ENCODE measurements around the gene GCDH.

Gene GCDH

GRCh38 chr19:12864721-12865715, 25.9 kb upstream of the GCDH start:
- Histone ChIP-seq H3K27ac (ENCODE audit: low read depth, low read length) (no peak overlapping the region), H3K27me3 (ENCODE audit: control insufficient read depth, insufficient read depth, low read length) (no peaks in the 10 kb centered on the region), H3K9ac (ENCODE audit: low read length) (no peak overlapping the region), H3K4me3 (ENCODE audit: low read length) (no peak overlapping the region), H3K36me3 (ENCODE audit: control insufficient read depth, insufficient read depth, low read length) (no peaks in the 10 kb centered on the region), H3K4me1 (ENCODE audit: control insufficient read depth, insufficient read depth, low read length) (peaks cover 2% of the 10 kb centered on the region)

- Histone ChIP-seq H3K27me3 (ENCODE audit: control insufficient read depth, insufficient read depth, low read length) (no peaks in the 10 kb centered on the region), H3K4me3 (ENCODE audit: low read length) (no peak overlapping the region), H3K27ac (ENCODE audit: low read depth, low read length) (no peak overlapping the region), H3K4me1 (ENCODE audit: control insufficient read depth, insufficient read depth, low read length) (peaks cover 2% of the 10 kb centered on the region), H3K36me3 (ENCODE audit: control insufficient read depth, insufficient read depth, low read length) (no peaks in the 10 kb centered on the region), H3K9ac (ENCODE audit: low read length) (no peak overlapping the region)
Measured at GRCh38 chr19:12865746-12866415, 25.1 kb upstream of the GCDH start.

GRCh38 chr19:12866416-12867119, 24.4 kb upstream of the GCDH start:
- Histone ChIP-seq H3K27ac (ENCODE audit: low read depth, low read length) (no peak overlapping the region), H3K4me1 (ENCODE audit: control insufficient read depth, insufficient read depth, low read length) (peaks cover 2% of the 10 kb centered on the region), H3K9ac (ENCODE audit: low read length) (no peak overlapping the region), H3K27me3 (ENCODE audit: control insufficient read depth, insufficient read depth, low read length) (no peaks in the 10 kb centered on the region), H3K4me3 (ENCODE audit: low read length) (no peak overlapping the region), H3K36me3 (ENCODE audit: control insufficient read depth, insufficient read depth, low read length) (no peaks in the 10 kb centered on the region)

- Histone ChIP-seq H3K36me3 (ENCODE audit: control insufficient read depth, insufficient read depth, low read length) (no peaks in the 10 kb centered on the region), H3K4me3 (ENCODE audit: low read length) (peak overlapping the region; percentile 57), H3K9ac (ENCODE audit: low read length) (no peak overlapping the region), H3K27me3 (ENCODE audit: control insufficient read depth, insufficient read depth, low read length) (no peaks in the 10 kb centered on the region), H3K4me1 (ENCODE audit: control insufficient read depth, insufficient read depth, low read length) (peaks cover 2% of the 10 kb centered on the region), H3K27ac (ENCODE audit: low read depth, low read length) (no peak overlapping the region)
Measured at GRCh38 chr19:12867120-12868099, 23.6 kb upstream of the GCDH start.

GRCh38 chr19:12868540-12869112, 22.3 kb upstream of the GCDH start:
- Histone ChIP-seq H3K27ac (ENCODE audit: low read depth, low read length) (no peak overlapping the region), H3K4me1 (ENCODE audit: control insufficient read depth, insufficient read depth, low read length) (peaks cover 2% of the 10 kb centered on the region), H3K4me3 (ENCODE audit: low read length) (no peak overlapping the region)

GRCh38 chr19:12871681-12872080, 19.3 kb upstream of the GCDH start:
- peaks cover 2% of the 10 kb centered on the region for H3K4me1 ChIP-seq (ENCODE audit: control insufficient read depth, insufficient read depth, low read length)

More at GRCh38 chr19:12868540-12869112, 22.3 kb upstream of the GCDH start:
- Histone ChIP-seq H3K27me3 (ENCODE audit: control insufficient read depth, insufficient read depth, low read length) (no peaks in the 10 kb centered on the region), H3K36me3 (ENCODE audit: control insufficient read depth, insufficient read depth, low read length) (no peaks in the 10 kb centered on the region), H3K9ac (ENCODE audit: low read length) (no peak overlapping the region)

GRCh38 chr19:12872255-12872654, 18.7 kb upstream of the GCDH start:
- Histone ChIP-seq H3K27me3 (ENCODE audit: control insufficient read depth, insufficient read depth, low read length) (no peaks in the 10 kb centered on the region), H3K27ac (ENCODE audit: low read depth, low read length) (no peak overlapping the region), H3K4me3 (ENCODE audit: low read length) (no peak overlapping the region), H3K9ac (ENCODE audit: low read length) (no peak overlapping the region), H3K4me1 (ENCODE audit: control insufficient read depth, insufficient read depth, low read length) (peaks cover 2% of the 10 kb centered on the region), H3K36me3 (ENCODE audit: control insufficient read depth, insufficient read depth, low read length) (peaks cover 3% of the 10 kb centered on the region)

More at GRCh38 chr19:12871681-12872080, 19.3 kb upstream of the GCDH start:
- Histone ChIP-seq H3K27ac (ENCODE audit: low read depth, low read length) (no peak overlapping the region), H3K9ac (ENCODE audit: low read length) (no peak overlapping the region), H3K36me3 (ENCODE audit: control insufficient read depth, insufficient read depth, low read length) (peaks cover 3% of the 10 kb centered on the region), H3K27me3 (ENCODE audit: control insufficient read depth, insufficient read depth, low read length) (no peaks in the 10 kb centered on the region), H3K4me3 (ENCODE audit: low read length) (no peak overlapping the region)

GRCh38 chr19:12872941-12873890, 17.7 kb upstream of the GCDH start:
- Histone ChIP-seq H3K27me3 (ENCODE audit: control insufficient read depth, insufficient read depth, low read length) (no peaks in the 10 kb centered on the region), H3K36me3 (ENCODE audit: control insufficient read depth, insufficient read depth, low read length) (peaks cover 5% of the 10 kb centered on the region)

GRCh38 chr19:12873891-12874745, 16.8 kb upstream of the GCDH start:
- H3K27ac ChIP-seq (ENCODE audit: low read depth, low read length) = no peak overlapping the region
- H3K36me3 ChIP-seq (ENCODE audit: control insufficient read depth, insufficient read depth, low read length) = peaks cover 9% of the 10 kb centered on the region
- no peaks in the 10 kb centered on the region for H3K27me3 ChIP-seq (ENCODE audit: control insufficient read depth, insufficient read depth, low read length)
- no peaks in the 10 kb centered on the region for H3K4me1 ChIP-seq (ENCODE audit: control insufficient read depth, insufficient read depth, low read length)
- no peak overlapping the region for H3K9ac ChIP-seq (ENCODE audit: low read length)
- H3K4me3 ChIP-seq (ENCODE audit: low read length) = no peak overlapping the region

More at GRCh38 chr19:12872941-12873890, 17.7 kb upstream of the GCDH start:
- no peak overlapping the region for H3K9ac ChIP-seq (ENCODE audit: low read length)
- H3K4me3 ChIP-seq (ENCODE audit: low read length) = peak overlapping the region; percentile 14
- H3K27ac ChIP-seq (ENCODE audit: low read depth, low read length) = no peak overlapping the region
- no peaks in the 10 kb centered on the region for H3K4me1 ChIP-seq (ENCODE audit: control insufficient read depth, insufficient read depth, low read length)

GRCh38 chr19:12875086-12875485, 15.9 kb upstream of the GCDH start:
- Histone ChIP-seq H3K4me1 (ENCODE audit: control insufficient read depth, insufficient read depth, low read length) (no peaks in the 10 kb centered on the region), H3K4me3 (ENCODE audit: low read length) (no peak overlapping the region), H3K9ac (ENCODE audit: low read length) (no peak overlapping the region), H3K27ac (ENCODE audit: low read depth, low read length) (no peak overlapping the region), H3K27me3 (ENCODE audit: control insufficient read depth, insufficient read depth, low read length) (no peaks in the 10 kb centered on the region), H3K36me3 (ENCODE audit: control insufficient read depth, insufficient read depth, low read length) (peaks cover 9% of the 10 kb centered on the region)
